WTC11 (cell line): Measurements from ENCODE around the gene NGB. TPM values are rescaled to one million over a fixed set of nuclear protein-coding genes. Genes with fewer than 3 reads are reported as not detected.
A peak's percentile ranks its signal among the peaks of the same experiment; 100 is the strongest.

ENCODE experiments used
- ATAC-seq: fragments of 200-7000 bp; cut with Tn5 transposase; 2 replicates; pipeline ENCODE4 v1.10.0; 2021; ENCODE audit warnings: mild to moderate bottlenecking, moderate library complexity
- CTCF ChIA-PET: fragments of 300-600 bp; sonication (Branson Sonifier 250); formaldehyde crosslinking; loops from one replicate; lab custom pipeline; 2021; ENCODE audit warnings: antibody characterized with exemption; lab: Charles Lee
- POLR2A ChIA-PET: fragments of 350-600 bp; sonication (Branson Sonifier 250); formaldehyde crosslinking; loops from one replicate; lab custom pipeline; 2021; ENCODE audit warnings: antibody characterized with exemption; lab: Charles Lee
- DNase-seq: peaks from one replicate; pipeline ENCODE4 v3.0.0; 2021; ENCODE audit warnings: low spot score
- H3K27ac Mint-ChIP-seq: 2 replicates; pipeline ENCODE4 v1.8.0; 2021; ENCODE audit warnings: mixed read lengths
- H3K27me3 Mint-ChIP-seq: 2 replicates; pipeline ENCODE4 v1.8.0; 2021; ENCODE audit warnings: low read depth, mild to moderate bottlenecking, moderate library complexity, mixed read lengths
- H3K36me3 Mint-ChIP-seq: 2 replicates; pipeline ENCODE4 v1.8.0; 2021; ENCODE audit warnings: mixed read lengths
- H3K4me1 Mint-ChIP-seq: 2 replicates; pipeline ENCODE4 v1.8.0; 2022; ENCODE audit warnings: mixed read lengths
- H3K4me3 Mint-ChIP-seq: 2 replicates; pipeline ENCODE4 v1.8.0; 2021; ENCODE audit warnings: mild to moderate bottlenecking, moderate library complexity, mixed read lengths
- H3K9me3 Mint-ChIP-seq: 2 replicates; pipeline ENCODE4 v1.8.0; 2021; ENCODE audit warnings: mixed read lengths
- ESRRA ChIP-seq: sonication (generic); formaldehyde crosslinking; IDR thresholded peaks from 2 replicates; pipeline ENCODE4 v1.8.1; 2022; ENCODE audit warnings: mild to moderate bottlenecking, missing genetic modification reagents, borderline replicate concordance
- SOX15 ChIP-seq: fragments of 250-450 bp; sonication (Bioruptor Pico); IDR thresholded peaks from 2 replicates; pipeline ENCODE4 v1.9.0; 2021; ENCODE audit warnings: mild to moderate bottlenecking
- total RNA-seq: library from RNA; stranded (reverse); gene quantifications from 3 replicates; pipeline ENCODE4 v1.2.3, GENCODE V29; 2021
- TF ChIP-seq, protein P1 (sequence below): sonication (generic); formaldehyde crosslinking; IDR thresholded peaks from 2 replicates; pipeline ENCODE4 v1.8.1; 2023; ENCODE audit warnings: mild to moderate bottlenecking, missing genetic modification reagents
- TF ChIP-seq, protein P2 (sequence below): fragments of 250-450 bp; sonication (Bioruptor Pico); IDR thresholded peaks from 2 replicates; pipeline ENCODE4 v1.9.0; 2021; ENCODE audit warnings: moderate library complexity, mild to moderate bottlenecking, inconsistent platforms, borderline replicate concordance
- TF ChIP-seq, protein P3 (sequence below): sonication (generic); formaldehyde crosslinking; IDR thresholded peaks from 2 replicates; pipeline ENCODE4 v1.8.0; 2022; ENCODE audit warnings: missing genetic modification reagents
- TF ChIP-seq, protein P4 (sequence below): fragments of 250-450 bp; sonication (Bioruptor Pico); IDR thresholded peaks from 2 replicates; pipeline ENCODE4 v1.9.0; 2021; ENCODE audit warnings: mild to moderate bottlenecking
- TF ChIP-seq, protein P5 (sequence below): sonication (generic); formaldehyde crosslinking; IDR thresholded peaks from 2 replicates; pipeline ENCODE4 v1.8.0; 2023; ENCODE audit warnings: missing genetic modification reagents
- TF ChIP-seq, protein P6 (sequence below): sonication (generic); formaldehyde crosslinking; IDR thresholded peaks from 2 replicates; pipeline ENCODE4 v1.8.0; 2022; ENCODE audit warnings: mild to moderate bottlenecking, missing genetic modification reagents
- TF ChIP-seq, protein P7 (sequence below): sonication (generic); formaldehyde crosslinking; IDR thresholded peaks from 2 replicates; pipeline ENCODE4 v1.8.1; 2022; ENCODE audit warnings: missing genetic modification reagents, borderline replicate concordance
- TF ChIP-seq, protein P8 (sequence below): sonication (generic); formaldehyde crosslinking; IDR thresholded peaks from 2 replicates; pipeline ENCODE4 v1.8.1; 2023; ENCODE audit warnings: mild to moderate bottlenecking, missing genetic modification reagents, borderline replicate concordance

NGB gene
- total RNA-seq, 1 experiment from 2014 or later = 0.33 TPM

DNA sequence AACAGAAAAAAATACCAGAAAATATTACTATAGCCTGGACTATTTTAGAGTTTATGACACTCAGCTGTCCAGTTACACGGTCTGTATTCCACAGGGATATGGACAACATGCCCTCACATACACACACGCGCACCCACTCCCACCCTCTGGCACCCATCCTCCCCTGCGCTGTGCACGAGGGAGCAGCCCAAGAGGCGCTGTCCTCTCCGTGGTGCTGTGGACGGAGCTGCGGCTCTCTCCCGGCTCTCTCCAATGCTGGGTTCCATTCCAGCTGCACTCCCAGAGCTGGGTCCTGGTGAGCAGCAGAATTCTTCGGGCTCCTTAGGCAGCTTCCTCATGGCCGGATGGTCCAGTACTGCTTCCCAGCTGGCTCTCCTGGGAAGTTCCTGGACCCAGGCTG lies 6.0 kb upstream of the NGB start:
- ATAC-seq (no peak), DNase-seq (no peak)
- Mint-ChIP-seq H3K9me3 (no peaks in the 10 kb centered on the region), H3K4me1 (no peaks in the 10 kb centered on the region), H3K27ac (no peak overlapping the region), H3K27me3 (peaks cover 19% of the 10 kb centered on the region)
- ChIA-PET CTCF (interaction anchor here (1.0 to 4.7 kb wide), 4 partner anchors 11 to 125 kb away, joined by 3 to 26 read pairs (median 11); no protein-coding TSS in a partner anchor), POLR2A (no interaction called here)
- TF ChIP-seq, protein P1, sequence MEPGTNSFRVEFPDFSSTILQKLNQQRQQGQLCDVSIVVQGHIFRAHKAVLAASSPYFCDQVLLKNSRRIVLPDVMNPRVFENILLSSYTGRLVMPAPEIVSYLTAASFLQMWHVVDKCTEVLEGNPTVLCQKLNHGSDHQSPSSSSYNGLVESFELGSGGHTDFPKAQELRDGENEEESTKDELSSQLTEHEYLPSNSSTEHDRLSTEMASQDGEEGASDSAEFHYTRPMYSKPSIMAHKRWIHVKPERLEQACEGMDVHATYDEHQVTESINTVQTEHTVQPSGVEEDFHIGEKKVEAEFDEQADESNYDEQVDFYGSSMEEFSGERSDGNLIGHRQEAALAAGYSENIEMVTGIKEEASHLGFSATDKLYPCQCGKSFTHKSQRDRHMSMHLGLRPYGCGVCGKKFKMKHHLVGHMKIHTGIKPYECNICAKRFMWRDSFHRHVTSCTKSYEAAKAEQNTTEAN (CRISPR knock-in tag) = no peak
- TF ChIP-seq ESRRA (CRISPR knock-in tag) = no peak
- TF ChIP-seq, protein P2, sequence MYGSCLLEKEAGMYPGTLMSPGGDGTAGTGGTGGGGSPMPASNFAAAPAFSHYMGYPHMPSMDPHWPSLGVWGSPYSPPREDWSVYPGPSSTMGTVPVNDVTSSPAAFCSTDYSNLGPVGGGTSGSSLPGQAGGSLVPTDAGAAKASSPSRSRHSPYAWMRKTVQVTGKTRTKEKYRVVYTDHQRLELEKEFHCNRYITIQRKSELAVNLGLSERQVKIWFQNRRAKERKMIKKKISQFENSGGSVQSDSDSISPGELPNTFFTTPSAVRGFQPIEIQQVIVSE (CRISPR knock-in tag) = no peak
- TF ChIP-seq, protein P3, sequence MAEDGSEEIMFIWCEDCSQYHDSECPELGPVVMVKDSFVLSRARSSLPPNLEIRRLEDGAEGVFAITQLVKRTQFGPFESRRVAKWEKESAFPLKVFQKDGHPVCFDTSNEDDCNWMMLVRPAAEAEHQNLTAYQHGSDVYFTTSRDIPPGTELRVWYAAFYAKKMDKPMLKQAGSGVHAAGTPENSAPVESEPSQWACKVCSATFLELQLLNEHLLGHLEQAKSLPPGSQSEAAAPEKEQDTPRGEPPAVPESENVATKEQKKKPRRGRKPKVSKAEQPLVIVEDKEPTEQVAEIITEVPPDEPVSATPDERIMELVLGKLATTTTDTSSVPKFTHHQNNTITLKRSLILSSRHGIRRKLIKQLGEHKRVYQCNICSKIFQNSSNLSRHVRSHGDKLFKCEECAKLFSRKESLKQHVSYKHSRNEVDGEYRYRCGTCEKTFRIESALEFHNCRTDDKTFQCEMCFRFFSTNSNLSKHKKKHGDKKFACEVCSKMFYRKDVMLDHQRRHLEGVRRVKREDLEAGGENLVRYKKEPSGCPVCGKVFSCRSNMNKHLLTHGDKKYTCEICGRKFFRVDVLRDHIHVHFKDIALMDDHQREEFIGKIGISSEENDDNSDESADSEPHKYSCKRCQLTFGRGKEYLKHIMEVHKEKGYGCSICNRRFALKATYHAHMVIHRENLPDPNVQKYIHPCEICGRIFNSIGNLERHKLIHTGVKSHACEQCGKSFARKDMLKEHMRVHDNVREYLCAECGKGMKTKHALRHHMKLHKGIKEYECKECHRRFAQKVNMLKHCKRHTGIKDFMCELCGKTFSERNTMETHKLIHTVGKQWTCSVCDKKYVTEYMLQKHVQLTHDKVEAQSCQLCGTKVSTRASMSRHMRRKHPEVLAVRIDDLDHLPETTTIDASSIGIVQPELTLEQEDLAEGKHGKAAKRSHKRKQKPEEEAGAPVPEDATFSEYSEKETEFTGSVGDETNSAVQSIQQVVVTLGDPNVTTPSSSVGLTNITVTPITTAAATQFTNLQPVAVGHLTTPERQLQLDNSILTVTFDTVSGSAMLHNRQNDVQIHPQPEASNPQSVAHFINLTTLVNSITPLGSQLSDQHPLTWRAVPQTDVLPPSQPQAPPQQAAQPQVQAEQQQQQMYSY (CRISPR knock-in tag) = no peak
- TF ChIP-seq, protein P4, sequence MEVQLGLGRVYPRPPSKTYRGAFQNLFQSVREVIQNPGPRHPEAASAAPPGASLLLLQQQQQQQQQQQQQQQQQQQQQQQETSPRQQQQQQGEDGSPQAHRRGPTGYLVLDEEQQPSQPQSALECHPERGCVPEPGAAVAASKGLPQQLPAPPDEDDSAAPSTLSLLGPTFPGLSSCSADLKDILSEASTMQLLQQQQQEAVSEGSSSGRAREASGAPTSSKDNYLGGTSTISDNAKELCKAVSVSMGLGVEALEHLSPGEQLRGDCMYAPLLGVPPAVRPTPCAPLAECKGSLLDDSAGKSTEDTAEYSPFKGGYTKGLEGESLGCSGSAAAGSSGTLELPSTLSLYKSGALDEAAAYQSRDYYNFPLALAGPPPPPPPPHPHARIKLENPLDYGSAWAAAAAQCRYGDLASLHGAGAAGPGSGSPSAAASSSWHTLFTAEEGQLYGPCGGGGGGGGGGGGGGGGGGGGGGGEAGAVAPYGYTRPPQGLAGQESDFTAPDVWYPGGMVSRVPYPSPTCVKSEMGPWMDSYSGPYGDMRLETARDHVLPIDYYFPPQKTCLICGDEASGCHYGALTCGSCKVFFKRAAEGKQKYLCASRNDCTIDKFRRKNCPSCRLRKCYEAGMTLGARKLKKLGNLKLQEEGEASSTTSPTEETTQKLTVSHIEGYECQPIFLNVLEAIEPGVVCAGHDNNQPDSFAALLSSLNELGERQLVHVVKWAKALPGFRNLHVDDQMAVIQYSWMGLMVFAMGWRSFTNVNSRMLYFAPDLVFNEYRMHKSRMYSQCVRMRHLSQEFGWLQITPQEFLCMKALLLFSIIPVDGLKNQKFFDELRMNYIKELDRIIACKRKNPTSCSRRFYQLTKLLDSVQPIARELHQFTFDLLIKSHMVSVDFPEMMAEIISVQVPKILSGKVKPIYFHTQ (CRISPR knock-in tag) = no peak
- TF ChIP-seq, all 79 proteins: peak for 0
- peaks cover 6% of the 10 kb centered on the region; the same call in 1 of the 2 replicates for H3K36me3 Mint-ChIP-seq
- no peak overlapping the region for H3K4me3 Mint-ChIP-seq

DNA sequence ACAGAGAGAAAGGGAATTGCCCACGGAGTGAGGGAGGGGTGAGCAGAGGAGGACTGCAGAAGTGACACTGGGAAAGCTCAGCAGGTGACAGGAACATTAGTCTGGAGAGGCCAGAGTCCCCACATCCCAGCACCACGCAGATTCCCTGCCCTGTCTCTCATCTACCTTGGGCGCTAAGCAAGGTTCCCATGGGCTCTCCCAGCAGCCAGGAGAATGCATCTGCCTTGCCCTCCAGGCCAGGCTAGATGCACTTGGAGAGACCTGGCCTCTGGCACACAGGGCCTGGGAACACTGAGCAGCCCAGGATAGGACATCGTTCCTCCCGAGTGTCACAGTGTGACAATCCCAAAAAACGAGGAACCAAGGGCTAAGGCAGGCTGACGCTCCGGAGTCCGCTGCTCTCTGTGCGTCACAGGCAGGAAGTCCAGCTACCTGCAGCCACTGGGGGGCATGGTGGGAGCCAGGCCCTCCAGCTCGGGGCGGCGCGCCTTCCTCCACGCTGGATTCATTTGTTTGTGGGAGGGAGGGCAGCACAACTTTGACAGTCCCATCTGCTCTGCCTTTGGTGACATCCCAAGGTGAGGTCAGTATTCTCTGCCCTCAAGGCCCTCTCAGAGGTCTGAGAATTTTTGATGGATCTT lies 5.4 kb upstream of the NGB start:
- peak; percentile 21; the same call in 1 of the 2 replicates for ATAC-seq
- DNase-seq = no peak
- ChIA-PET CTCF (interaction anchor here (1.0 to 4.7 kb wide), 7 partner anchors 12 to 125 kb away, joined by 3 to 26 read pairs (median 7); no protein-coding TSS in a partner anchor), POLR2A (no interaction called here)
- Mint-ChIP-seq H3K4me1 (peaks cover under 1% of the 10 kb centered on the region; the same call in 1 of the 2 replicates), H3K4me3 (no peak overlapping the region), H3K36me3 (peaks cover 6% of the 10 kb centered on the region; the same call in 1 of the 2 replicates), H3K9me3 (no peaks in the 10 kb centered on the region), H3K27ac (no peak overlapping the region), H3K27me3 (peaks cover 25% of the 10 kb centered on the region)
- TF ChIP-seq, protein P5, sequence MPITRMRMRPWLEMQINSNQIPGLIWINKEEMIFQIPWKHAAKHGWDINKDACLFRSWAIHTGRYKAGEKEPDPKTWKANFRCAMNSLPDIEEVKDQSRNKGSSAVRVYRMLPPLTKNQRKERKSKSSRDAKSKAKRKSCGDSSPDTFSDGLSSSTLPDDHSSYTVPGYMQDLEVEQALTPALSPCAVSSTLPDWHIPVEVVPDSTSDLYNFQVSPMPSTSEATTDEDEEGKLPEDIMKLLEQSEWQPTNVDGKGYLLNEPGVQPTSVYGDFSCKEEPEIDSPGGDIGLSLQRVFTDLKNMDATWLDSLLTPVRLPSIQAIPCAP (CRISPR knock-in tag) = no peak
- TF ChIP-seq, protein P6, sequence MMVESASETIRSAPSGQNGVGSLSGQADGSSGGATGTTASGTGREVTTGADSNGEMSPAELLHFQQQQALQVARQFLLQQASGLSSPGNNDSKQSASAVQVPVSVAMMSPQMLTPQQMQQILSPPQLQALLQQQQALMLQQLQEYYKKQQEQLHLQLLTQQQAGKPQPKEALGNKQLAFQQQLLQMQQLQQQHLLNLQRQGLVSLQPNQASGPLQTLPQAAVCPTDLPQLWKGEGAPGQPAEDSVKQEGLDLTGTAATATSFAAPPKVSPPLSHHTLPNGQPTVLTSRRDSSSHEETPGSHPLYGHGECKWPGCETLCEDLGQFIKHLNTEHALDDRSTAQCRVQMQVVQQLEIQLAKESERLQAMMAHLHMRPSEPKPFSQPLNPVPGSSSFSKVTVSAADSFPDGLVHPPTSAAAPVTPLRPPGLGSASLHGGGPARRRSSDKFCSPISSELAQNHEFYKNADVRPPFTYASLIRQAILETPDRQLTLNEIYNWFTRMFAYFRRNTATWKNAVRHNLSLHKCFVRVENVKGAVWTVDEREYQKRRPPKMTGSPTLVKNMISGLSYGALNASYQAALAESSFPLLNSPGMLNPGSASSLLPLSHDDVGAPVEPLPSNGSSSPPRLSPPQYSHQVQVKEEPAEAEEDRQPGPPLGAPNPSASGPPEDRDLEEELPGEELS = no peak
- TF ChIP-seq, protein P7, sequence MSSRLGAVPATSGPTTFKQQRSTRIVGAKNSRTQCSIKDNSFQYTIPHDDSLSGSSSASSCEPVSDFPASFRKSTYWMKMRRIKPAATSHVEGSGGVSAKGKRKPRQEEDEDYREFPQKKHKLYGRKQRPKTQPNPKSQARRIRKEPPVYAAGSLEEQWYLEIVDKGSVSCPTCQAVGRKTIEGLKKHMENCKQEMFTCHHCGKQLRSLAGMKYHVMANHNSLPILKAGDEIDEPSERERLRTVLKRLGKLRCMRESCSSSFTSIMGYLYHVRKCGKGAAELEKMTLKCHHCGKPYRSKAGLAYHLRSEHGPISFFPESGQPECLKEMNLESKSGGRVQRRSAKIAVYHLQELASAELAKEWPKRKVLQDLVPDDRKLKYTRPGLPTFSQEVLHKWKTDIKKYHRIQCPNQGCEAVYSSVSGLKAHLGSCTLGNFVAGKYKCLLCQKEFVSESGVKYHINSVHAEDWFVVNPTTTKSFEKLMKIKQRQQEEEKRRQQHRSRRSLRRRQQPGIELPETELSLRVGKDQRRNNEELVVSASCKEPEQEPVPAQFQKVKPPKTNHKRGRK (CRISPR knock-in tag) = no peak
- TF ChIP-seq, protein P8, sequence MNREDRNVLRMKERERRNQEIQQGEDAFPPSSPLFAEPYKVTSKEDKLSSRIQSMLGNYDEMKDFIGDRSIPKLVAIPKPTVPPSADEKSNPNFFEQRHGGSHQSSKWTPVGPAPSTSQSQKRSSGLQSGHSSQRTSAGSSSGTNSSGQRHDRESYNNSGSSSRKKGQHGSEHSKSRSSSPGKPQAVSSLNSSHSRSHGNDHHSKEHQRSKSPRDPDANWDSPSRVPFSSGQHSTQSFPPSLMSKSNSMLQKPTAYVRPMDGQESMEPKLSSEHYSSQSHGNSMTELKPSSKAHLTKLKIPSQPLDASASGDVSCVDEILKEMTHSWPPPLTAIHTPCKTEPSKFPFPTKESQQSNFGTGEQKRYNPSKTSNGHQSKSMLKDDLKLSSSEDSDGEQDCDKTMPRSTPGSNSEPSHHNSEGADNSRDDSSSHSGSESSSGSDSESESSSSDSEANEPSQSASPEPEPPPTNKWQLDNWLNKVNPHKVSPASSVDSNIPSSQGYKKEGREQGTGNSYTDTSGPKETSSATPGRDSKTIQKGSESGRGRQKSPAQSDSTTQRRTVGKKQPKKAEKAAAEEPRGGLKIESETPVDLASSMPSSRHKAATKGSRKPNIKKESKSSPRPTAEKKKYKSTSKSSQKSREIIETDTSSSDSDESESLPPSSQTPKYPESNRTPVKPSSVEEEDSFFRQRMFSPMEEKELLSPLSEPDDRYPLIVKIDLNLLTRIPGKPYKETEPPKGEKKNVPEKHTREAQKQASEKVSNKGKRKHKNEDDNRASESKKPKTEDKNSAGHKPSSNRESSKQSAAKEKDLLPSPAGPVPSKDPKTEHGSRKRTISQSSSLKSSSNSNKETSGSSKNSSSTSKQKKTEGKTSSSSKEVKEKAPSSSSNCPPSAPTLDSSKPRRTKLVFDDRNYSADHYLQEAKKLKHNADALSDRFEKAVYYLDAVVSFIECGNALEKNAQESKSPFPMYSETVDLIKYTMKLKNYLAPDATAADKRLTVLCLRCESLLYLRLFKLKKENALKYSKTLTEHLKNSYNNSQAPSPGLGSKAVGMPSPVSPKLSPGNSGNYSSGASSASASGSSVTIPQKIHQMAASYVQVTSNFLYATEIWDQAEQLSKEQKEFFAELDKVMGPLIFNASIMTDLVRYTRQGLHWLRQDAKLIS (CRISPR knock-in tag) = no peak
- TF ChIP-seq, protein P3 (CRISPR knock-in tag) = no peak
- no peak for TF ChIP-seq SOX15 (CRISPR knock-in tag)
